GM10266 (cell line): ENCODE results near the gene CFAP43.

Source experiments
- DNase-seq: peaks from one replicate; pipeline ENCODE4 v3.0.0; 2012; ENCODE audit errors: extremely low spot score
- TF ChIP-seq, protein P1 (sequence below): IDR thresholded peaks from 2 replicates; pipeline ENCODE4 v1.5.1; 2012; ENCODE audit warnings: mild to moderate bottlenecking, low read depth; ENCODE audit not compliant: control insufficient read depth, insufficient read depth; ENCODE audit errors: missing control alignments

The CFAP43 gene

GRCh38 chr10:104092749-104093148, 139.4 kb downstream of the CFAP43 start:
- TF ChIP-seq, protein P1, sequence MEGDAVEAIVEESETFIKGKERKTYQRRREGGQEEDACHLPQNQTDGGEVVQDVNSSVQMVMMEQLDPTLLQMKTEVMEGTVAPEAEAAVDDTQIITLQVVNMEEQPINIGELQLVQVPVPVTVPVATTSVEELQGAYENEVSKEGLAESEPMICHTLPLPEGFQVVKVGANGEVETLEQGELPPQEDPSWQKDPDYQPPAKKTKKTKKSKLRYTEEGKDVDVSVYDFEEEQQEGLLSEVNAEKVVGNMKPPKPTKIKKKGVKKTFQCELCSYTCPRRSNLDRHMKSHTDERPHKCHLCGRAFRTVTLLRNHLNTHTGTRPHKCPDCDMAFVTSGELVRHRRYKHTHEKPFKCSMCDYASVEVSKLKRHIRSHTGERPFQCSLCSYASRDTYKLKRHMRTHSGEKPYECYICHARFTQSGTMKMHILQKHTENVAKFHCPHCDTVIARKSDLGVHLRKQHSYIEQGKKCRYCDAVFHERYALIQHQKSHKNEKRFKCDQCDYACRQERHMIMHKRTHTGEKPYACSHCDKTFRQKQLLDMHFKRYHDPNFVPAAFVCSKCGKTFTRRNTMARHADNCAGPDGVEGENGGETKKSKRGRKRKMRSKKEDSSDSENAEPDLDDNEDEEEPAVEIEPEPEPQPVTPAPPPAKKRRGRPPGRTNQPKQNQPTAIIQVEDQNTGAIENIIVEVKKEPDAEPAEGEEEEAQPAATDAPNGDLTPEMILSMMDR: no peak
- DNase-seq: no peak

- DNase-seq: no peak
- TF ChIP-seq, protein P1: no peak
These were observed 141.6 kb downstream of the CFAP43 start for GRCh38 chr10:104090611-104091010.

DNA sequence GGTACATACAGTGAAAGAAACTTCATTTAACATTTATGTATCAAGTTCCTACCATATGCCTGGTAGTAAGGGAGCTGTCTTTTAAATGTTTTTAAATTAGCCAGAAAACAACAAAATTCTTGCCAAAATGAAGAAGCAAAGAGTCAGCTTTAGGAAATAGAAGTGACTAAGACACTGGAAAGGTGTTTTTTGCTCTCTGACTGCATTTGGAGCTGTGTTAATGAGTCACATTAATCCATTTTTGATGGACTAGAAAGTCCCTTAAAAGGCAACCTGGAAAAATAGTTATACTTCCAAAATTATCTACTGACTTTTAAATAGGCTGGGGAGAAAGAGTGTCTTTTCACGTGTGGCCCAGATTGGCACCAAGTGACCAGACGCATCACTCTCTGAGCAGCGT, 142.5 kb downstream of the CFAP43 start:
- DNase-seq: no peak
- TF ChIP-seq, protein P1: no peak

DNA sequence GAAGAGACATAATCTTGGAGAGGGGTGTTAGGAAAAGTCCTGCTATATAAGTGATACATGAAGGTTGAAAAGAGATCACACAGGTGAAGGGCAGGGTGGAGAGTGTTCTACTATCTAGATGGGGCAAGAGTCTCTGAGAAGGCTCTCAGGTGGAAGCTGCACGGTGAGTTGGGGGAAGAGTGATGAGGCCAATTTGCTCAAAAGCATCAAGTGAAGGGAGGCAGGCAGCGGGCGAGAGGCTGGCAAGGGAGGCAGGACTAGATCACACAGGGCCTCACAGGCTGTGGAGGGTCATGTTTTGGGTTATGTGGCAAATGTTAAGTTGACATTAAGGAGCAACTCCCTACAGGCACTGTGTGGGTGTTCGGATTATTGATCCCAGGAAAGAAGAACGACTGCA, 143.9 kb downstream of the CFAP43 start:
- DNase-seq: no peak
- TF ChIP-seq, protein P1: no peak

DNA sequence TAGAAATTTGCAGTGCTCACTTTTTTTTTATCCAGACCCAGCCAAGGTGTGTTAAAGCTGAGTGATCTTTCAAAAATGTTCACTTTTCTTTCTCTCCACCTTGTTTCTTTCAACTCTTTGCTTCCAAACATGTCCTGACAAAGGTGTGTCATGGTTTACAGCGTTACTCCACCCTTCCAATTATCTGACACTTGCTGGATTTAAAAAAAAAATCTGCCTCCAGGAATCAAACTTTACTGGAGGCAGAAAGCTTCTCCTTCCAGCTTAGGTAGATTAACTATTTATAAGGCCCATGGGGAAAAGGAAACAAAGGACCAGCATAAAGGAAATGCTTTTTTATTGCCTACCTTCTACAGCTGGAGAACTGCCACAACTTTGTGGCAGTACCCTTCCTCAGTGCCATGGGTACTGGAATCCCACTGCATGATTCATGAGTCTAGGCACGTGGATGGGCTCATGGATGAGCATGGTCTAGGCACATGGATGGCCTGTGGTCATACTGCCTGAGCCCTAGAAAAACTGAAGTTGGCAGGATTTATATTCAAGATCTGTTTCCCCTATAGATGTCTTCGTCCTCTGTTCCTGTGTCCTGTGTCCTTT, 146.3 kb downstream of the CFAP43 start, which contains the start of gene COL17A1:
Gene COL17A1 (minus strand): TSS at position 80 of the 600 bp plus-strand sequence. CDS start 5,207 bp downstream, outside the sequence.
- TF ChIP-seq, protein P1: no peak
- DNase-seq: no peak

DNA sequence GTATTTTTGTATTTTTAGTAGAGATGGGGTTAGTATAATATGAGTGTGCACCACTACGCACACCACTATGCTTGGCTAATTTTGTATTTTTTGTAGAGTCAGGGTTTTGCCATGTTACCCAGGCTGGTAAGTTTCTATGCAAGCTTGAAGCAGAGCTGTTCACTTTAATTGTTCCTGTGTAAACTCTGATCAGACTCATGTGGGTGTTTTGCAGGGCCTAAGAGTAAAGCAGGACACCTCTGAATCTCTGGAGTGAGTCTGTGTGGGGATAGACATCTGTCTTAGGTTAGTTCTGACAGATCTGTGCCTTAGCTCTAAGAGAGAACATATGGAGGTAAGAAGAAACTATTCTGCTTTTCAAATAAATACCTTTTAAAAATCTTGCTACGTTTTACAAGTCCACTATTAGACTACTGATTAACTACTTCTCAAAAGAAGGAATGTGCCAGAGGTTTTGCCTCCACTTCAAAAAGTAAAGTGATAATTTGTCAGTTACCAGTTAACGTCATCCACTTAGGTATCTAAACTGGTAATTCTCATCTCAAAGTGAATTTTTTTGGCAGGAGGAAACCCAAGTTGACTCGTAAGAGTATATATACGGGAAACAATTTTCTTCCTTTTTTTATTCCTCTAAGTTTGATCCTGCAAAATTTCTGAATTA, 147.6 kb downstream of the CFAP43 start:
- no peak for DNase-seq
- TF ChIP-seq, protein P1: no peak

DNA sequence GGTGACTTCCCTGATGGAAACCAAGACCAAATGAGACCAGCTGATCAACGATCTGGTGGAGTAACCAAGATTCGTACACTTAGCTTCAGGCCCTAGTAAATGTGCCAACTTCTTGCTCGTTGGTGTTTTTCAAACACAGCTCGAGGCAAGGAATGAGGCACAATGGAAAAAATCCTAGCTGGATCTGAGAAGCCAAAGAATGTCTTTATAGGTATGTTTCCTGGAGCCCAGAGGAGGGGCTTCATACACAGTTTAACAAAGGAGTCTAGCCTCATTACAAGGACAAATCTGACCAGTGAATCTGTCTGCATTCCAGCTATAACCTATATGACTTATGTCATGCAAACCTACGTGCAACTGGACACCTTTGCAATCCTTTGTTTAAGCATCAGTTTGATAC, 150.2 kb downstream of the CFAP43 start:
- DNase-seq: no peak
- TF ChIP-seq, protein P1: no peak
